Bronchial epithelial cell (primary cell): Measurements from ENCODE around the gene SPTLC3. TPM values are rescaled to one million over a fixed set of nuclear protein-coding genes. Genes with fewer than 3 reads are reported as not detected.

Source experiments
- DNase-seq: peaks from one replicate; pipeline ENCODE4 v3.0.0-alpha.2; 2010; ENCODE audit warnings: low read depth
- FAIRE-seq: peaks from 2 replicates; lab custom pipeline; 2011; peaks lifted over from hg19 to GRCh38; lab: Jason Lieb, UNC
- H3K27me3 ChIP-seq: 2 replicates; pipeline ENCODE4 v1.5.1; 2011; ENCODE audit warnings: low read length; ENCODE audit not compliant: control insufficient read depth, insufficient read depth
- H3K36me3 ChIP-seq: 2 replicates; pipeline ENCODE4 v1.5.1; 2011; ENCODE audit warnings: low read length; ENCODE audit not compliant: control insufficient read depth, insufficient read depth
- H3K4me3 ChIP-seq: 2 replicates; pipeline ENCODE4 v1.5.1; 2011; ENCODE audit warnings: mild to moderate bottlenecking, low read depth, low read length, control low read depth
- CTCF ChIP-seq: IDR thresholded peaks from 2 replicates; pipeline ENCODE4 v1.5.1; 2011; ENCODE audit warnings: mild to moderate bottlenecking, moderate library complexity, low read length, control low read depth, inconsistent platforms; ENCODE audit not compliant: insufficient read depth, severe bottlenecking
- total RNA-seq: library from RNA; depleted of rRNA; stranded (reverse); fragments of >200 nt; gene quantifications from 2 replicates; pipeline ENCODE4 v1.2.1, GENCODE V29; 2014

The SPTLC3 gene
- total RNA-seq, 1 donor from 2014 or later, result 2.4 TPM

- no peaks in the 10 kb centered on the region for H3K36me3 ChIP-seq
- FAIRE-seq (no peak), DNase-seq (no peak)
- TF ChIP-seq CTCF, result no peak
- H3K27me3 ChIP-seq, result peaks cover 2% of the 10 kb centered on the region
- no peak overlapping the region for H3K4me3 ChIP-seq
Observed at GRCh38 chr20:13186043-13186774, 177.4 kb downstream of the SPTLC3 start.

- Histone ChIP-seq H3K4me3 (no peak overlapping the region), H3K27me3 (no peaks in the 10 kb centered on the region), H3K36me3 (no peaks in the 10 kb centered on the region)
- no peak for TF ChIP-seq CTCF
- DNase-seq (no peak), FAIRE-seq (no peak)
Observed at GRCh38 chr20:13187899-13188298, 179.1 kb downstream of the SPTLC3 start.

GRCh38 chr20:13199279-13199678 is 190.5 kb downstream of the SPTLC3 start:
- FAIRE-seq, result no peak
- Histone ChIP-seq H3K4me3 (no peak overlapping the region), H3K36me3 (no peaks in the 10 kb centered on the region), H3K27me3 (no peaks in the 10 kb centered on the region)
- DNase-seq, result no peak
- no peak for TF ChIP-seq CTCF

- Histone ChIP-seq H3K36me3 (no peaks in the 10 kb centered on the region), H3K27me3 (no peaks in the 10 kb centered on the region), H3K4me3 (no peak overlapping the region)
- FAIRE-seq (no peak), DNase-seq (no peak)
- TF ChIP-seq CTCF, result no peak
Observed at GRCh38 chr20:13200767-13201500, 192.2 kb downstream of the SPTLC3 start.

- Histone ChIP-seq H3K36me3 (no peaks in the 10 kb centered on the region), H3K4me3 (no peak overlapping the region), H3K27me3 (no peaks in the 10 kb centered on the region)
- no peak for TF ChIP-seq CTCF
- no peak for FAIRE-seq
- no peak for DNase-seq
Observed at GRCh38 chr20:13202565-13202964, 193.8 kb downstream of the SPTLC3 start.
